HG02798 (cell line): ENCODE results near the gene ERRFI1.

ENCODE experiments used
- ATAC-seq: cut with Tn5 transposase; IDR thresholded peaks from one replicate; pipeline ENCODE4 v1.9.1; 2021; ENCODE audit warnings: mild to moderate bottlenecking; ENCODE audit not compliant: unreplicated experiment, poor library complexity

ERRFI1 gene

GRCh38 chr1:8021676-8022266 is 4.3 kb downstream of the ERRFI1 start:
- ATAC-seq = no peak

DNA sequence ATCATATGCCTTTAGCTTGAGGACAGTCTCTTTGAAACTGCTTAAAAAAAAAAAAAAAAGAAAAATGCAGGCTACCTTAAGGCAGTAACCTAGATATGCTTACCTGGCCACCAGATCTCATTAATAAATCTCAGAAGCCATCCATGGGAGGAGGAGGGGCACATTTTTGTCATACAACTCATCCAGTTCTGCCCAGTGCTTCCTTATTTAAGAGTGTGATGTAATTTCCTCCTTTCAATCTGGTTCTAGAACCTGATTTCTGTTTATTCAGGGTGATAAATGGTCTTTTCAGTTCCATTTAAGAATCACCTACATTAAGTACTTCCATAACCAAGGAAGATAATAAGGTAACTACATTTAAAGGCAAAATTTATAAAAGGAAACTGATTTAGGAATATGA is 6.1 kb downstream of the ERRFI1 start:
- ATAC-seq = no peak

DNA sequence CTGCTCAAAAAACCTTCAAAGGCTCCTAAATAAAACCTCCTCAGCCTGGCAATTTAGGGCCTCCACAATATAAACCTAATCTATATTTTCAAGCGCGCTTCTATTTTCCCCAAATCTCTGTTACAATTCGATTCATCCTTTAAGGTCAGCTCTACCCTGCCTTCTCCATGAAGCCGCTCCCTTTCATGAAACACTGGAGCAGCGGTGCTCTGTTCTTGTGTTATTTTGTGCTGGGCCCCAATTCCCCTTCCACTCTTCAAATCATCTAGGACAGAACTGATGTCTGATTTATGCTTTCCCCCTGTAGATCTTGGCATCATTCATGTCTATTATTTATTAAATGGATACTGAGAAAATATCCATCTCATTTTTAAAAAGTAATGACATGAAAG is 6.9 kb downstream of the ERRFI1 start:
- no peak for ATAC-seq

GRCh38 chr1:8018492-8019228 is 7.4 kb downstream of the ERRFI1 start:
- no peak for ATAC-seq

DNA sequence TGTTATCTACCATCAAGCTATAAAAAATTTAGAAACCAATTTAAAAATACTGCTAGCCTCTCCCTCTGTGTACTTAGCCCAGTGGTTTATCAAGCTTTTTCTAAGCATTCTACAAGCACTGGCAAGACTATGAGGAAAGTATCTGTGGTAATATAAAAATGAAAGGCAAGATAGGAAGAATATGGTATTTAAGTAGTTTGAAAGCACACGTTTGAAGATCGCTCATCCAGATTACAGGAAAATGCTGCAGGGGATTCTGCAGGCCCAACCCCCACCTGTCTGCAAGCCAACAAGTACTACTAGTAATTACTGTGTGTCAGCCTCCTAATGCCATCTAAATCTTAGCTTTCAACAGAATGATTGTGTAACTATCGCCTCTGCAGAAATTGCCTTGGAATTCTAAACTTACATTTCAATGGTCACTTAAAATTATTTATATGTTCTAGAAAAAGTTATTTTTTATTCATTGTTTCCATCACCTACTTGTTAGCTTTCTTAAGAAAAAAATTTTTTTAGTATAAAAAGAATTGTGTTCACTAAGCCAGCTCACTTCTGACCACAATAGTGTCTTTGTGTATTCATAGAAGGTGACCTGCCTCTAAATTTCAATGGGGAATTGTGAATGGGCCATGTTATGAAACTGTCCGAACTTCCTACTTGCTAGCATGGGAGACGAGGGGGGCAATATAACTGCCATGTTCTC is 8.5 kb downstream of the ERRFI1 start:
- no peak for ATAC-seq

GRCh38 chr1:8016895-8017241 is 9.2 kb downstream of the ERRFI1 start:
- ATAC-seq = no peak

- ATAC-seq = no peak
Measured at GRCh38 chr1:8016210-8016894, 9.8 kb downstream of the ERRFI1 start.

DNA sequence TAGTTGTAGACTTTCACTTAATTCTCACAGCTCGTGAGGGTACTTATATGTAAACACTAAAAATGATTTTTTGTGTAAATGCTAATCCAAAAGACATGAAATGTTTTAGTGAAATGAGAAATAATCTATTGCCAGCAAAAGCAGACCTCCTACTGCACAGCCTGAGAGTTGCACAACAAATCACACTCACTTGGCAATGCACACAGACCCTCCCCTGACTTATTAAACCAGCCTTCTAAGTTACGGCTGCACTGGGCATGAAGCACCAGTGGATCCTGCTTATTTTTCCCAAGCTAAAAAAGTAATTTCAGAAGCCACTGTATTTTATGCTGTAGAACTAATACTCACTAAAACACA is 10.3 kb downstream of the ERRFI1 start:
- ATAC-seq = no peak

GRCh38 chr1:8015036-8015808 is 10.9 kb downstream of the ERRFI1 start:
- ATAC-seq = no peak

- no peak for ATAC-seq
Measured at GRCh38 chr1:8014381-8014988, 11.6 kb downstream of the ERRFI1 start.

DNA sequence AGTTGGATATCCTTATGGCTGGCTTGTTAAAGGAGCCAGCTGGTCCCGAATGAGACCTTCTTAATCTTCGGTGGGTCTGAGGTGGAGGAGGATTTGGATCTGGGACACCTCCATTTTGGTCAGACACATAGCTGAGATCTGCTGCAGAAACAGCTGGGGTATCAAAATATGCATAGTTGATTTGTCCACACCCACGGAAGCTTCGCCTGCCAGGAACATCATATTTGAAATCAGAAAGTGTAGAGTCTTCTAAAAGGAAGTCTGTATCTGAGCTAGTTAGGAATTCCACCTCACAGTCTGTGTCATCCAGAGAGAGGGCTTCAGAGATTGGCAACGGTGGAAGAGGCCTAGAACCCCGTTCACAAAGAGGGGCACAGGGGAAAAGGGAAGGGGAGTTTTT is 12.3 kb downstream of the ERRFI1 start:
- no peak for ATAC-seq

DNA sequence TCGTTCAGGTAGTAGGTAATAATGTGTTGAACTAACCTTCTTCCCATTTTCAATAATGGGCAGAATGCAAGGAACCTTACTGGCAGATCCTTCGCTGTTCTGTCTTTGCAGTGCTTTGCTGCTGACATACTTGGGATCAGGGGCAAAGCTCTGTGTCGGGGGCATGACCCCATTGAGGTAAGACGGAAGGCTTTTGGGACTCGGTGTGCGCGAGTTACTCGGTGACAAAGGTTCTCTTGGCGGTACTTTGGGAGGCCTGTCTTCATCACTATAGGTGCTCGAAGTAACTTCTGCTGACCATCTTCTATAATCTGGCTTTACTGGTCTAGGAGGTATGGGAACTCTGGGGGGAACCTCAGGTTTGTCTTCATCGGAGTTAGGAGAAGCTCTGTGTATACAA is 12.7 kb downstream of the ERRFI1 start:
- no peak for ATAC-seq

GRCh38 chr1:8012955-8013354 is 13.2 kb downstream of the ERRFI1 start:
- ATAC-seq = no peak

GRCh38 chr1:8011923-8012858 is 13.9 kb downstream of the ERRFI1 start:
- no peak for ATAC-seq

- ATAC-seq = no peak
Measured at GRCh38 chr1:8011016-8011415, 15.1 kb downstream of the ERRFI1 start.

DNA sequence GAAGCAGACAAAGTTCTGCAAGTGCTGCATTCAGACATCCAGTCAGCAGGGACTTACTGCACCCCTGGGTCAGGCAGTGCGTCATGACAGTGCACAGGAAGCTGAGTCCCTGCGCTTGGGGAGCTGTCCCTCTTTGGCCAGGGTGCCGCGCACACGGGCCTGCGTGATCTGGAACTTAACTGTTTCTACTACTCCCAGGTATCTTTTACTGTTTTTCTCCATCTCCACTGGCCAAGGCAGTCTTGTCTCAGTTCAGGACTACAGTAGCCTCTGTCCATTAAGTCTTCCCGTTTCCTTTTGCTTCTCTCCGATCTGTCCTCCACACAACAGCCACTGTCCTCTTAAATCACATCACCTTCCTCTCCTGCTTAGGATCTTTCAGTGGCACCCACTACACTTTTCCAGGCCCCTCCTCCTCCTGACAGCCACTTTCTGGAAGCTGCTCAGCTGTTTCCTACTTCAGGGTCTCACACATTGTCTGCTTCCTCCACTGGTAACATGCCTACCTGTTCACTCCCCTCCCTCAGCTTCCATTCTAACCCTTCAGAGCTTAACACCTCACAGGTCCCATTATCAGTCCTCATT is 15.9 kb downstream of the ERRFI1 start:
- no peak for ATAC-seq

DNA sequence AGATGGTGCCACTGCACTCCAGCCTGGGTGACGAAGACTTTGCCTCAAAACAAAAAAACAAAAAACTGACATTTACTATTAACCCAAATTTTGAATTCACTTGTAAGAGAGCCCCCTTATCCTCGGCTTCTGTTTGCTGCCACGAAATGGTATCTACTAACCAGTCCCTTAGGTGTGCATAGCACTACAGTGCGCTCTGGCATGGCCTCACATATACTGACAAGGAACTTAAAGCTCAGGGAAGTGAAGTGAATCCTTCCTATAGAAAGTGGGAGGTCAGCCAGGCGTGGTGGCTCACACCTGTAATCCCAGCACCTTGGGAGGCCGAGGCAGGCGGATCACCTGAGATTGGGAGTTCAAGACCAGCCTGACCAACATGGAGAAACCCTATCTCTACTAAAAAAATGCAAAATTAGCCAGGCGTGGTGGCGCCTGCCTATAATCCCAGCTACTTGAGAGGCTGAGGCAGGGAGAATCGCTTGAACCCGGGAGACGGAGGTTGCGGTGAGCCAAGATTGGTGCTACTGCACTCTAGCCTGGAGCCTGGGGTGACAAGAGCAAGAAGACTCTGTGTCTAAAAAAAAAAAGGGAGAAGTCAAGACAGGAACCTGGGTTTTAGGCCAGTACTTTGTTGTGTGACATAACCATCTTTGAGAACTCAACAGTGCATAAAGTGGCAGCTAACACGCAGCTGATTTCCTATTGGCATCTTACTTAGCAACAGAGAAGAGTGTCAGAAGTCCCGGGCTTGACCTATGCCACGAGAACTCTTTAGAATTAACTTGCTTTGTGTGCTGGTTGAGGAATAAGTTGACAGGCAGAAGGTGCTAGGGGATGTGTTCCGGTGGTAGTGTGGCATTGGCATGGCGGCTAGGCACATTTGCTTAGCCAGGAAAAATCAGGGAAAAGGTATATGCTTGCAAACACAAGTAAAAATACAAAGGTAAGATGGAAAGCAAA is 16.8 kb downstream of the ERRFI1 start:
- ATAC-seq = no peak
